Activated CD4-positive, alpha-beta memory T cell treated with anti-CD3 and anti-CD28 coated beads for 36 hours (primary cell): Measurements from ENCODE around the gene CDH12. TPM values are rescaled to one million over a fixed set of nuclear protein-coding genes. Genes with fewer than 3 reads are reported as not detected.

Source experiments
- CTCF ChIA-PET: fragments of 350-600 bp; sonication (Branson Sonifier 250); formaldehyde crosslinking; loops from one replicate; lab custom pipeline; 2021; ENCODE audit warnings: antibody characterized with exemption, inconsistent platforms; lab: Charles Lee
- POLR2A ChIA-PET: fragments of 350-600 bp; sonication (Branson Sonifier 250); formaldehyde crosslinking; loops from one replicate; lab custom pipeline; 2021; ENCODE audit warnings: antibody characterized with exemption; lab: Charles Lee
- DNase-seq: peaks from one replicate; pipeline ENCODE4 v3.0.0-alpha.2; 2020
- H3K27ac Mint-ChIP-seq: one replicate; pipeline ENCODE4 v1.8.0; 2021; ENCODE audit warnings: mixed read lengths
- H3K27me3 Mint-ChIP-seq: one replicate; pipeline ENCODE4 v1.8.0; 2021; ENCODE audit warnings: mixed read lengths
- H3K36me3 Mint-ChIP-seq: one replicate; pipeline ENCODE4 v1.8.0; 2021; ENCODE audit warnings: mixed read lengths
- H3K4me1 Mint-ChIP-seq: one replicate; pipeline ENCODE4 v1.8.0; 2021; ENCODE audit warnings: low read depth, mixed read lengths
- H3K4me3 Mint-ChIP-seq: one replicate; pipeline ENCODE4 v1.8.0; 2021; ENCODE audit warnings: mild to moderate bottlenecking, mixed read lengths
- H3K9me3 Mint-ChIP-seq: one replicate; pipeline ENCODE4 v1.8.0; 2021; ENCODE audit warnings: mixed read lengths
- intact Hi-C: fragments of 100-400 bp; cut with micrococcal nuclease; formaldehyde crosslinking; loops from one replicate; pipeline ENCODE4 v1.15.1; 2023
- total RNA-seq, 2 experiments: library from RNA; stranded (reverse); gene quantifications; one replicate each; pipeline ENCODE4 v1.2.3, GENCODE V29; 2021

CDH12 gene
- total RNA-seq, 2 experiments from 2014 or later, result not detected

GRCh38 chr5:22683050-22683449, 170.1 kb downstream of the CDH12 start:
- intact Hi-C loops, result no loop called here
- ChIA-PET CTCF (no interaction called here), POLR2A (no interaction called here)
- no peak for DNase-seq
- peaks cover 12% of the 10 kb centered on the region for H3K9me3 Mint-ChIP-seq
- no peaks in the 10 kb centered on the region for H3K4me1 Mint-ChIP-seq
- H3K27ac Mint-ChIP-seq, result no peak overlapping the region
- no peaks in the 10 kb centered on the region for H3K36me3 Mint-ChIP-seq
- H3K27me3 Mint-ChIP-seq, result no peaks in the 10 kb centered on the region
- no peak overlapping the region for H3K4me3 Mint-ChIP-seq

GRCh38 chr5:22678886-22679285, 174.3 kb downstream of the CDH12 start:
- Mint-ChIP-seq H3K4me1 (no peaks in the 10 kb centered on the region), H3K27ac (no peak overlapping the region), H3K36me3 (no peaks in the 10 kb centered on the region), H3K27me3 (no peaks in the 10 kb centered on the region), H3K4me3 (no peak overlapping the region), H3K9me3 (peaks cover 9% of the 10 kb centered on the region)
- DNase-seq, result no peak
- intact Hi-C loops, result no loop called here
- ChIA-PET POLR2A (no interaction called here), CTCF (no interaction called here)

GRCh38 chr5:22673131-22673530, 180.0 kb downstream of the CDH12 start:
- DNase-seq, result no peak
- POLR2A ChIA-PET, result no interaction called here
- Mint-ChIP-seq H3K4me3 (no peak overlapping the region), H3K36me3 (no peaks in the 10 kb centered on the region), H3K9me3 (peaks cover 11% of the 10 kb centered on the region), H3K27me3 (no peaks in the 10 kb centered on the region), H3K27ac (no peak overlapping the region), H3K4me1 (no peaks in the 10 kb centered on the region)
- CTCF ChIA-PET, result no interaction called here
- intact Hi-C loops, result no loop called here

- H3K36me3 Mint-ChIP-seq, result no peaks in the 10 kb centered on the region
Measured at GRCh38 chr5:22669345-22669744, 183.8 kb downstream of the CDH12 start.

GRCh38 chr5:22665801-22666200, 187.3 kb downstream of the CDH12 start:
- H3K27me3 Mint-ChIP-seq, result no peaks in the 10 kb centered on the region
- POLR2A ChIA-PET, result no interaction called here
- H3K9me3 Mint-ChIP-seq, result peaks cover 16% of the 10 kb centered on the region
- CTCF ChIA-PET, result no interaction called here
- no peaks in the 10 kb centered on the region for H3K36me3 Mint-ChIP-seq
- H3K4me3 Mint-ChIP-seq, result no peak overlapping the region
- intact Hi-C loops, result no loop called here
- H3K4me1 Mint-ChIP-seq, result no peaks in the 10 kb centered on the region
- no peak overlapping the region for H3K27ac Mint-ChIP-seq
- no peak for DNase-seq

More at GRCh38 chr5:22669345-22669744, 183.8 kb downstream of the CDH12 start:
- H3K4me3 Mint-ChIP-seq, result no peak overlapping the region
- ChIA-PET CTCF (no interaction called here), POLR2A (no interaction called here)
- intact Hi-C loops, result no loop called here
- H3K27me3 Mint-ChIP-seq, result no peaks in the 10 kb centered on the region
- no peaks in the 10 kb centered on the region for H3K4me1 Mint-ChIP-seq
- no peak for DNase-seq
- no peak overlapping the region for H3K27ac Mint-ChIP-seq
- H3K9me3 Mint-ChIP-seq, result peaks cover 14% of the 10 kb centered on the region

GRCh38 chr5:22663134-22663533, 190.0 kb downstream of the CDH12 start:
- intact Hi-C loops, result no loop called here
- H3K4me1 Mint-ChIP-seq, result no peaks in the 10 kb centered on the region
- H3K36me3 Mint-ChIP-seq, result no peaks in the 10 kb centered on the region
- no peak overlapping the region for H3K4me3 Mint-ChIP-seq
- CTCF ChIA-PET, result no interaction called here
- H3K9me3 Mint-ChIP-seq, result peaks cover 13% of the 10 kb centered on the region
- no peak for DNase-seq
- POLR2A ChIA-PET, result no interaction called here
- no peak overlapping the region for H3K27ac Mint-ChIP-seq
- no peaks in the 10 kb centered on the region for H3K27me3 Mint-ChIP-seq

GRCh38 chr5:22662391-22662790, 190.8 kb downstream of the CDH12 start:
- no peak for DNase-seq
- ChIA-PET CTCF (no interaction called here), POLR2A (no interaction called here)
- Mint-ChIP-seq H3K4me3 (no peak overlapping the region), H3K4me1 (no peaks in the 10 kb centered on the region), H3K36me3 (no peaks in the 10 kb centered on the region), H3K9me3 (peaks cover 11% of the 10 kb centered on the region), H3K27me3 (no peaks in the 10 kb centered on the region), H3K27ac (no peak overlapping the region)
- intact Hi-C loops, result no loop called here

GRCh38 chr5:22651355-22651754, 201.8 kb downstream of the CDH12 start:
- Mint-ChIP-seq H3K27ac (no peak overlapping the region), H3K27me3 (no peaks in the 10 kb centered on the region), H3K36me3 (no peaks in the 10 kb centered on the region), H3K9me3 (peaks cover 11% of the 10 kb centered on the region), H3K4me1 (no peaks in the 10 kb centered on the region), H3K4me3 (no peak overlapping the region)
- intact Hi-C loops, result no loop called here
- POLR2A ChIA-PET, result no interaction called here
- CTCF ChIA-PET, result no interaction called here
- DNase-seq, result no peak

GRCh38 chr5:22650511-22650910, 202.6 kb downstream of the CDH12 start:
- Mint-ChIP-seq H3K9me3 (peaks cover 11% of the 10 kb centered on the region), H3K36me3 (no peaks in the 10 kb centered on the region), H3K4me3 (no peak overlapping the region), H3K4me1 (no peaks in the 10 kb centered on the region), H3K27me3 (no peaks in the 10 kb centered on the region), H3K27ac (no peak overlapping the region)
- ChIA-PET POLR2A (no interaction called here), CTCF (no interaction called here)
- intact Hi-C loops, result no loop called here
- no peak for DNase-seq

- H3K27ac Mint-ChIP-seq, result no peak overlapping the region
Measured at GRCh38 chr5:22649074-22649473, 204.1 kb downstream of the CDH12 start.

GRCh38 chr5:22644859-22645258, 208.3 kb downstream of the CDH12 start:
- Mint-ChIP-seq H3K27me3 (no peaks in the 10 kb centered on the region), H3K36me3 (no peaks in the 10 kb centered on the region), H3K27ac (no peak overlapping the region), H3K9me3 (peaks cover 13% of the 10 kb centered on the region), H3K4me1 (no peaks in the 10 kb centered on the region), H3K4me3 (no peak overlapping the region)
- intact Hi-C loops, result no loop called here
- no peak for DNase-seq
- POLR2A ChIA-PET, result no interaction called here
- CTCF ChIA-PET, result no interaction called here

More at GRCh38 chr5:22649074-22649473, 204.1 kb downstream of the CDH12 start:
- ChIA-PET CTCF (interaction anchor here (0.7 kb wide), 1 partner anchor 560 kb away, joined by 3 read pairs; no protein-coding TSS in a partner anchor), POLR2A (no interaction called here)
- intact Hi-C loops, result no loop called here
- no peaks in the 10 kb centered on the region for H3K36me3 Mint-ChIP-seq
- no peak for DNase-seq
- no peaks in the 10 kb centered on the region for H3K4me1 Mint-ChIP-seq
- no peaks in the 10 kb centered on the region for H3K27me3 Mint-ChIP-seq
- no peak overlapping the region for H3K4me3 Mint-ChIP-seq
- H3K9me3 Mint-ChIP-seq, result peaks cover 10% of the 10 kb centered on the region

GRCh38 chr5:22643356-22643755, 209.8 kb downstream of the CDH12 start:
- H3K9me3 Mint-ChIP-seq, result peaks cover 18% of the 10 kb centered on the region
- ChIA-PET POLR2A (no interaction called here), CTCF (no interaction called here)
- intact Hi-C loops, result no loop called here
- no peaks in the 10 kb centered on the region for H3K27me3 Mint-ChIP-seq
- no peak overlapping the region for H3K4me3 Mint-ChIP-seq
- no peaks in the 10 kb centered on the region for H3K4me1 Mint-ChIP-seq
- H3K36me3 Mint-ChIP-seq, result no peaks in the 10 kb centered on the region
- DNase-seq, result no peak
- no peak overlapping the region for H3K27ac Mint-ChIP-seq

GRCh38 chr5:22631683-22632082, 221.5 kb downstream of the CDH12 start:
- H3K9me3 Mint-ChIP-seq, result peaks cover 29% of the 10 kb centered on the region
- DNase-seq, result no peak
- H3K4me3 Mint-ChIP-seq, result no peak overlapping the region
- intact Hi-C loops, result no loop called here
- H3K27me3 Mint-ChIP-seq, result no peaks in the 10 kb centered on the region
- no peak overlapping the region for H3K27ac Mint-ChIP-seq
- ChIA-PET CTCF (no interaction called here), POLR2A (no interaction called here)
- H3K4me1 Mint-ChIP-seq, result no peaks in the 10 kb centered on the region
- no peaks in the 10 kb centered on the region for H3K36me3 Mint-ChIP-seq
